Measurements from ENCODE around the gene FMO5.
"Not testable (repeated sequence)": the region's sequence is repeated elsewhere in the genome, so short reads cannot be mapped to it uniquely, and the experiment has no call there.

Gene FMO5

DNA sequence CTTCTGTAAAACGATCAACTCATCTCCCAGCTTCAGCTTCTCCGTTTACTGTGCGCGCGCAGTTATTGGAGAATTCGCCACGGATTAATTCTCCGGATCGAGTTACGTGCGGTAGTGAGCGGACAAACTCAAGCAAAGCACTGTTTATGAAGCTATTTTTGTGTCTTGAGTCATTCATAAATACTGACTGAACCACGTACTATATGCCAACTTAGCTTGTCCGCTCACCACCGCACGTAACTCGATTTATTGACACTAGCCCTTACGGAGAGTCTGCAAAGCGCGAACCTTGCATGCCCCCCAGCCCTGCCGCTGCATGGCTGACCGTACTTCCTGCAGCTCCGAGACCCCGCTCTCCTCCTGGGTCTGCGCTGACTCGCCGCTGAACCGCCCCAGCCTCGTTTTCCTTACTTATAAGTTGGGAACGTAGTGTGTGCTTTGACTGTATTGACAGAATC, 18.1 kb upstream of the FMO5 start:
- Histone ChIP-seq H3K36me3 (ENCODE audit: control insufficient read depth, insufficient read depth, low read length) (no peaks in the 10 kb centered on the region), H3K4me3 (replicated peaks; ENCODE audit: low read depth, low read length) (peak overlapping the region; percentile 75), H3K27me3 (replicated peaks; ENCODE audit: control insufficient read depth, insufficient read depth, low read length) (no peaks in the 10 kb centered on the region)
- no peak for TF ChIP-seq CTCF (IDR thresholded peaks at IDR 0.05; ENCODE audit: insufficient read depth, low read length, poor library complexity, severe bottlenecking)
- no peak for DNase-seq (ENCODE audit: extremely low read depth, insufficient read length)

DNA sequence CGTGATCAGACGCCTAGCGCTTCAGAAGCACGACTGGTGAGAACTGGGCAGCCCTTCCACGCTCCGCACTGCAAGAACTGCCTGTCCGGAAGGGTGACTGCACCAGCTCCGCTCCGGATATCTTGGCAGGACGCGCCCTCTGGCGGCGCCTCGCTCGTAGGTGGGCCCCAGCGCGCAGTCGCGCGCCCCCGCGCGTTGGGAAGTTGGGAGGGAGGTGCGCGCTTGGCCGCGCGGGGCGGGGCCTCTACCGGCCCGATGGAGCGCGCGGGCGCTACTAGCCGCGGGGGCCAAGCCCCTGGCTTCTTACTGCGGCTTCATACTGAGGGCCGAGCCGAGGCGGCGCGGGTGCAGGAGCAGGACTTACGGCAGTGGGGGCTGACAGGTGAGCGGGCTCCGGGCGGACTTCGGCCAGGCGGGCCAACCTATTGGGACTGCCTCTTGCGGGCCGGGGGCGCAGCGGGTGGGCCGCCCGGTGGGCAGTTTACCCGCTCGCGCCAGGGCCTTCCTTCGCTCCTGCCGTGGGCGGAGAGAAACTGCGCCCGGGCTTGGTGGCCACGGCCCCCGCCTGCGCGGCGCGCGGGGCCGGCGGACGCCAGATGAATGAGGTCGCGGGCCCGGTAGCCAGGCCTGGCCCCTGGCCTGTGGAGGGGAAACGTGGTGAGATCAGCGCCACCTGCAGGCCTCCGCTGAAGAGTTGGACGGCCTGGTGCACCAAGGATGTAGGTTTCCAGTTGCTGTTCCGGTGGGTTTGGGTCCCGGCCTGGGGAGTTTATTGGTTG, 17.5 kb upstream of the FMO5 start, which contains the start of gene CHD1L:
TSS of gene CHD1L (plus strand) at position 236 of the 779 bp plus-strand sequence. CDS start at position 256, 20 bp downstream.
- Histone ChIP-seq H3K27me3 (replicated peaks; ENCODE audit: control insufficient read depth, insufficient read depth, low read length) (no peaks in the 10 kb centered on the region), H3K4me3 (replicated peaks; ENCODE audit: low read depth, low read length) (peak within 1 kb of the TSS; percentile 75), H3K36me3 (ENCODE audit: control insufficient read depth, insufficient read depth, low read length) (no peaks in the 10 kb centered on the region)
- peak; percentile 87 for TF ChIP-seq CTCF (IDR thresholded peaks at IDR 0.05; ENCODE audit: insufficient read depth, low read length, poor library complexity, severe bottlenecking)
- DNase-seq (ENCODE audit: extremely low read depth, insufficient read length): peak; percentile 96

DNA sequence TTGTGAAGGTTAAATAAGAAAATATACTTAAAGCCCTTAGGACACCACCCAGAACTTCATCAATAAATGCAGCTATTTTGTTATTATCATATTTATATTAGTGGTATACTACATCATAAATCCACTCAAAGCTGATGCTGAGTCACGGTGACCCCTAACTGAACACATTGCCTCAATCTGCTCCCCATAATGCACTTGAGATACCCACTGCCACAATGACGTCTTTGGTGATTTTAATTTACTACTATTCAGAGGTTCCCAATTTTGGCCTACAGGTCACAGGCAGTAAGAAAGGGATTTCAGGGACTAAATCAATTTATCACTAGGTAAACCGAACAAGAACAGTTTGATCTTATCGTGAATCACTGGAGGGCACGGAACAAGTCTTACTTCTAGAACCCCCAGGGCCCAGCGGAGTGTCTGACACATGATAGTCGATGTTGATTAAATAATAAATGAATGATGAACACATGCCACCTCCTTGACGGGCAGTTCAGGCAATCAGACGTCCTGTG, 16.9 kb upstream of the FMO5 start:
- no peaks in the 10 kb centered on the region for H3K36me3 ChIP-seq (ENCODE audit: control insufficient read depth, insufficient read depth, low read length)
- no peak for TF ChIP-seq CTCF (IDR thresholded peaks at IDR 0.05; ENCODE audit: insufficient read depth, low read length, poor library complexity, severe bottlenecking)
- peak overlapping the region; percentile 47 for H3K4me3 ChIP-seq (replicated peaks; ENCODE audit: low read depth, low read length)
- no peak for DNase-seq (ENCODE audit: extremely low read depth, insufficient read length)
- no peaks in the 10 kb centered on the region for H3K27me3 ChIP-seq (replicated peaks; ENCODE audit: control insufficient read depth, insufficient read depth, low read length)

DNA sequence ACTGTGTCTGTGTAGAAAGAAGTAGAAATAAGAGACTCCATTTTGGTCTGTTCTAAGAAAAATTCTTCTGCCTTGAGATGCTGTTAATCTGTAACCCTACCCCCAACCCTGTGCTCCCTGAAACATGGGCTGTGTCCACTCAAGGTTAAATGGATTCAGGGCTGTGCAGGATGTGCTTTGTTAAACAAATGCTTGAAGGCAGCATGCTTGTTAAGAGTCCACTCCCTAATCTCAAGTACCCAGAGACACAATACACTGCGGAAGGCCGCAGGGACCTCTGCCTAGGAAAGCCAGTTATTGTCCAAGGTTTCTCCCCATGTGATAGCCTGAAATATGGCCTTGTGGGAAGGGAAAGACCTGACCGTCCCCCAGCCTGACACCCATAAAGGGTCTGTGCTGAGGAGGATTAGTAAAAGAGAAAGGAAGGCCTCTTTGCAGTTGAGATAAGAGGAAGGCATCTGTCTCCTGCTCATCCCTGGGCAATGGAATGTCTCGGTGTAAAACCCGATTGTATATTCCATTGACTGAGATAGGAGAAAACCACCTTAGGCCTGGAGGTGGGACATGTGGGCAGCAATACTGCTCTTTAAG, 15.1 kb upstream of the FMO5 start:
- H3K36me3 ChIP-seq (ENCODE audit: control insufficient read depth, insufficient read depth, low read length); DNase-seq (ENCODE audit: extremely low read depth, insufficient read length); H3K27me3 ChIP-seq (replicated peaks; ENCODE audit: control insufficient read depth, insufficient read depth, low read length); H3K4me3 ChIP-seq (replicated peaks; ENCODE audit: low read depth, low read length): not testable (repeated sequence)

- H3K36me3 ChIP-seq (ENCODE audit: control insufficient read depth, insufficient read depth, low read length): no peaks in the 10 kb centered on the region
- no peak overlapping the region for H3K4me3 ChIP-seq (replicated peaks; ENCODE audit: low read depth, low read length)
- no peaks in the 10 kb centered on the region for H3K27me3 ChIP-seq (replicated peaks; ENCODE audit: control insufficient read depth, insufficient read depth, low read length)
- no peak for DNase-seq (ENCODE audit: extremely low read depth, insufficient read length)
- no peak for TF ChIP-seq CTCF (IDR thresholded peaks at IDR 0.05; ENCODE audit: insufficient read depth, low read length, poor library complexity, severe bottlenecking)
Observed at GRCh38 chr1:147238925-147239820, 14.0 kb upstream of the FMO5 start.

All from GM06990 (cell line).